Brain microvascular endothelial cell (primary cell): Measurements from ENCODE around the gene POSTN.
"Not testable (repeated sequence)": the region's sequence is repeated elsewhere in the genome, so short reads cannot be mapped to it uniquely, and the experiment has no call there.

Experiments used
- DNase-seq: peaks from one replicate; pipeline ENCODE4 v3.0.0-alpha.2; 2020
- H3K27ac ChIP-seq: fragments of 250-450 bp; sonication (Bioruptor Pico); 2 replicates; pipeline ENCODE4 v1.5.1; 2020; ENCODE audit warnings: mild to moderate bottlenecking, moderate library complexity
- H3K27me3 ChIP-seq: fragments of 250-450 bp; sonication (Bioruptor Pico); replicated peaks from 2 replicates; pipeline ENCODE4 v1.5.1; 2020; ENCODE audit warnings: mild to moderate bottlenecking
- H3K36me3 ChIP-seq: fragments of 250-450 bp; sonication (Bioruptor Pico); replicated peaks from 2 replicates; pipeline ENCODE4 v1.5.1; 2020; ENCODE audit warnings: mild to moderate bottlenecking
- H3K4me3 ChIP-seq: 2 replicates; pipeline ENCODE4 v1.5.1; 2011; ENCODE audit warnings: low read depth, mild to moderate bottlenecking, control low read depth, low read length, moderate library complexity
- in situ Hi-C: cut with HindIII; loops from 2 replicates; pipeline ENCODE4 v1.10.0; 2017; ENCODE audit warnings: low sequenced_read_pairs, low pct_ligation_motif_present
- TF ChIP-seq, protein P1 (sequence below): IDR thresholded peaks from 2 replicates; pipeline ENCODE4 v1.5.1; 2011; ENCODE audit warnings: low read depth, mild to moderate bottlenecking, moderate library complexity, low read length, control low read depth, inconsistent platforms; ENCODE audit errors: missing control alignments

POSTN gene

DNA sequence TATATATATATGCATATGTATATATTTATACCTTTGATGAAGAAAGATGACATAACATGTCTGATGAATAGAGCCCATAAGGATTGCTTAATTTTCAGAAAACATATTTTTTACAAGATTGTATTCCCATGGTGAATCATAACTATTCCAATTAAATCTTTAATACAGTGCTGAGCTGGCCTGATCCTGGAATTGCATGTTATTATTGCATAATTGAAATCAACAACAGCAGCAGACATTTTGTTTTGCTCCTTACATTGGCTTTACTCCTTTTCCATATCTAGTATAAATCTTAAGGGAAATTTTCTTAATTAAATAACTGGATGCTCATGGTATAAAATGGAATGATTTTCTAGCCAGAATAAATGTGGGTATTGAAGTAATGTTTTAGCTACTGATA is 22.0 kb downstream of the POSTN start:
- Histone ChIP-seq H3K36me3 (peaks cover 5% of the 10 kb centered on the region), H3K27ac (no peak overlapping the region), H3K27me3 (no peaks in the 10 kb centered on the region), H3K4me3 (no peak overlapping the region)
- TF ChIP-seq, protein P1, sequence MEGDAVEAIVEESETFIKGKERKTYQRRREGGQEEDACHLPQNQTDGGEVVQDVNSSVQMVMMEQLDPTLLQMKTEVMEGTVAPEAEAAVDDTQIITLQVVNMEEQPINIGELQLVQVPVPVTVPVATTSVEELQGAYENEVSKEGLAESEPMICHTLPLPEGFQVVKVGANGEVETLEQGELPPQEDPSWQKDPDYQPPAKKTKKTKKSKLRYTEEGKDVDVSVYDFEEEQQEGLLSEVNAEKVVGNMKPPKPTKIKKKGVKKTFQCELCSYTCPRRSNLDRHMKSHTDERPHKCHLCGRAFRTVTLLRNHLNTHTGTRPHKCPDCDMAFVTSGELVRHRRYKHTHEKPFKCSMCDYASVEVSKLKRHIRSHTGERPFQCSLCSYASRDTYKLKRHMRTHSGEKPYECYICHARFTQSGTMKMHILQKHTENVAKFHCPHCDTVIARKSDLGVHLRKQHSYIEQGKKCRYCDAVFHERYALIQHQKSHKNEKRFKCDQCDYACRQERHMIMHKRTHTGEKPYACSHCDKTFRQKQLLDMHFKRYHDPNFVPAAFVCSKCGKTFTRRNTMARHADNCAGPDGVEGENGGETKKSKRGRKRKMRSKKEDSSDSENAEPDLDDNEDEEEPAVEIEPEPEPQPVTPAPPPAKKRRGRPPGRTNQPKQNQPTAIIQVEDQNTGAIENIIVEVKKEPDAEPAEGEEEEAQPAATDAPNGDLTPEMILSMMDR, result no peak
- DNase-seq, result no peak
- in situ Hi-C loops, result no loop called here

DNA sequence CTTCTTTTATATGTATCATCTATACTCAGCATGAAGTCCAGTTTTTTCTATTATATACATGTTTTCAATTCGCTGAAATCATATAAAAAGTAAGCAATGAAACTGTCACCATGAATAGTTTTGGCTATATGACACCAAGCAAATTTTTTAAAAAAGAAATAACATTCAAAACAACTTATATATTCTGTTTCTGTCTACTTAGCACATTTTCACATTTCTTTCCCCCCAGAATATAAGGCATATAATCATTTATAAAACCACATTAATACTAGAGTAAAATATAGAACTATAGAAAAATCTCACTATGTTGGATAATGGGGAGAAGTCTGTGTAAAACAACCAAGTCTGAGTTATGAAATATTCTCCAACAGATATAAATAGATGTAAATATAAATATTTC is 33.1 kb downstream of the POSTN start:
- in situ Hi-C loops, result no loop called here
- TF ChIP-seq, protein P1, result no peak
- Histone ChIP-seq H3K4me3 (no peak overlapping the region), H3K36me3 (peaks cover 3% of the 10 kb centered on the region), H3K27me3 (no peaks in the 10 kb centered on the region), H3K27ac (no peak overlapping the region)
- DNase-seq, result no peak

DNA sequence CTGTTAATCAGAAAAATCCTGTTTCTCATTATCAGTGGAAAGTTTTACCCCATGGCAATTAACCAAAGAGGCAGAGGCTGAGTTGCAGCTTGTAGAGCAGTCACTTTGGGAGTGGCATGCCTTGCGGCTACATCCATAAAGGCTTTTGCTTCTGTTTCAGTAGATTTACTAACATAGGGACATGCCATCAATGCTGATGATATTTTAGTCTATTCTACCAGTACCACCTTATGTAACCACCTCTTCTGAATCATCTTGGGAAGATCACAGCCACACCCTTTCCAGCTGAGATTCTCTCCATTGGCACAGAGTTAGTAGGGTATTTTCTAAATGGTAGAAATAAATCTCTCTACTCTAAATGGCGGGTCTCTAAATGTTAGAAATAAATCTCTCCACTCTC is 37.5 kb downstream of the POSTN start:
- in situ Hi-C loops, result no loop called here
- TF ChIP-seq, protein P1, result no peak
- H3K36me3 ChIP-seq, result no peaks in the 10 kb centered on the region
- no peaks in the 10 kb centered on the region for H3K27me3 ChIP-seq
- no peak overlapping the region for H3K4me3 ChIP-seq
- H3K27ac ChIP-seq, result no peak overlapping the region
- DNase-seq, result no peak

DNA sequence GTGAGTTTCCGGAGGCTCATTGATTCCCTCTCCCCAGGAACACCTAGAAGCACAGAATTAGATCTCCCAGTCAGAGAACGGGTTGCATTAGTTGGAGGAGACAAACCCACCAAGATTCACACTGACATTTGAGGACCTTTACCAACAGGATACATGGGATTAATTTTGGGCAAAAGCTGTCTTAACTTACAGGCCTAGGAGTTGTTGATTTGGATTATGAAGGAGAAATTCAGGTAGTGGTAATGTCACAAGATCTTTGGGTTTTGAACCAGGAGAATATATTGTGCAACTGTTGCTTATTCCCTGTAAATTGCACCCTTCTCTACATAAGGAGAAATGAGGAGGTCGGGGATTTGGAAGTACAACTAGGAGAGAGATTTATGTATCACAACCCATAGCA is 38.0 kb downstream of the POSTN start:
- TF ChIP-seq, protein P1, result no peak
- Histone ChIP-seq H3K27me3 (no peaks in the 10 kb centered on the region), H3K27ac (no peak overlapping the region), H3K4me3 (no peak overlapping the region), H3K36me3 (no peaks in the 10 kb centered on the region)
- DNase-seq, result no peak
- in situ Hi-C loops, result no loop called here

DNA sequence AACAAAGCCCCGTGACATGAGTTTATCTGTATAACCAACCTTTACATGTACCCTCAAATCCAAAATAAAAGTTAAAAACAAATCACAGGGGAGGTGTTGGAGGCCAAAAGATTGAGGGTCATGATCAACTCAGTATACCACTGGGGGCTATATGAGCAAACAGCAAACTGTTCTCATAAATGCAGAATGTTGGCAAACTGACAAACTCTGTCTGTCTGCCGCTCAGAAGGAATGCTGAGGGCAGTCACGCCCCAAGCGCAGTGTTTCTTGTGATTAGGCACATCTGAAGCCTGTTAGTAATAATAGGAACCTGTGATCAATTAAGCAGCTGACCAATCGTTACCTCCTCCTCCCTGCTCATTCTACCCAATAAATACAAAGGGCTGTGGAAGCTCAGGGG is 39.8 kb downstream of the POSTN start:
- H3K27me3 ChIP-seq, in situ Hi-C loops, H3K36me3 ChIP-seq, H3K27ac ChIP-seq, H3K4me3 ChIP-seq, DNase-seq: not testable (repeated sequence)

DNA sequence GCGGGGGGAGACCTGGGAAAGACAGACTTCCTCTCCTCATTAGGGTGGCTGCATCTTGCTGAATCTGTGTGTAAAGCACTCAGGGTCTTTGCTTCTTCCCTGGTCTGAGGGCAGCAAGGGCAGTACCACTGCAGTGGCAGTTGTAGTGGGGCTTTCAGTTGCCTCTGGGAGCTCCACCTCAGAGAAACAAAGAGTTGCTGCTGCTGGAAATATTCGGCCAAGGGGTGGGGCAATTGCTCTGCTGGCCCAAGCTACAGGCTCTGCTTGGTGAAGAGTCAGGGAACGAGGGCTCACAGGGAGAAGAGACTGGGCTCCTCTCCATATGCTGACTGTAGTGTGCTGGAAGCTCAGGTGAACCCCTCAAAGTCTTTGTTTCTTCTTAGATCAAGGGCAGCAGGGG is 52.5 kb downstream of the POSTN start:
- Histone ChIP-seq H3K27me3 (no peaks in the 10 kb centered on the region), H3K27ac (no peak overlapping the region), H3K36me3 (no peaks in the 10 kb centered on the region), H3K4me3 (no peak overlapping the region)
- TF ChIP-seq, protein P1, result no peak
- DNase-seq, result no peak
- in situ Hi-C loops, result no loop called here

DNA sequence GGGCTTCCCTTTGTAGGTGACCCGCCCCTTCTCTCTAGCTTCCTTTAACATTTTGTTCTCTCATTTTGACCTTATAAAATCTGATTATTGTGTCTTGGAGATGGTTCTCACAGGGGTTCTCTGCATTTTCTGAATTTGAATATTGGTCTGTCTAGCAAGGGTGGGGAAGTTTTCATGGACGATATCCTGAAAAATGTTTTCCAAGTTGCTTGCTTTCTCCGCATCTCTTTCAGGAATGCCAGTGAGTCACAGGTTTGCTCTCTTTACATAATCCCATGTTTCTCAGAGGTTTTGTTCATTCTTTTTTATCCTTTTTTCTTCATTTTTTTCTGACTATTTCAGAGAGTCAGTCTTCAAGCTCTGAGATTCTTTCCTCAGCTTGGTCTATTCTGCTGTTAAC is 53.6 kb downstream of the POSTN start:
- H3K36me3 ChIP-seq, result no peaks in the 10 kb centered on the region
- in situ Hi-C loops, result no loop called here
- no peak overlapping the region for H3K4me3 ChIP-seq
- no peak for DNase-seq
- H3K27ac ChIP-seq, result no peak overlapping the region
- no peaks in the 10 kb centered on the region for H3K27me3 ChIP-seq
- TF ChIP-seq, protein P1, result no peak
